ENCODE measurements around the gene DCAF10.
"Not testable (repeated sequence)": the region's sequence is repeated elsewhere in the genome, so short reads cannot be mapped to it uniquely, and the experiment has no call there.

Gene DCAF10

GRCh38 chr9:37758747-37759146, 41.9 kb upstream of the DCAF10 start:
- Mint-ChIP-seq H3K4me1 (peaks cover 9% of the 10 kb centered on the region), H3K9me3 (no peaks in the 10 kb centered on the region)

DNA sequence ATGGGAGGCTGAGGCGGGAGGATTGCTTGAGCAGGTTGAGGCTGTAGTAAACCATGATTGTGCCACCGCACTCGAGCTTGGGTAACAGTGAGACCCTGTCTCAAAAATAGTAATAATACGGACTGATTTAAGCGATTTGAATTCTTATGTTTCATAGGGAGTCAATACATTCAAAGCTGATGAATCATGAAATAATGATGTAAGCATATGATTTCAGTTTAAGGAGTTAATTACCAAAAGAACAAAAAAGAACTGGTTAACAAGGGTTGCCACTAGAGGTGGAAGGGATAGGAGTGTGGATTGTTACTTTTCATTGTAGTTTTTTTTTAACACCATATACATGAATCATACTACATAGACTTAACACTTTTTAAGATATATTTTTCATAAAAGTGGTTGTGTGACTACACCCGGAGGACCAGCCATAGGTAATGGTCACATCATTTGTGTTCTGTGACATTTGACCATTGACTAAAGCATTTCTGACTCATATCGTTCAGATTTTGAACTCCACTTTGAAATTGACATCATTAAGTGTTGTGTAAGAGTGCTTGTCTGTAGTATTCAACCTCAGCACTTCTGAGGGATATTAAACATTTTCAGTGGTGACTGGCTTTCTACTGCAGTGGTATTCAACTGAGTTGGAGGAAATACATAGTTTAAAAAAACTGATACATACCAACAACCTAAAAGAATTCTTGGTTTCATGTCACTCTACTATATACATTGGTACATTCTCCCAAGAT, 40.0 kb upstream of the DCAF10 start:
- Mint-ChIP-seq H3K4me3 (no peak overlapping the region), H3K27me3 (ENCODE audit: low read depth) (no peaks in the 10 kb centered on the region), H3K36me3 (ENCODE audit: low read depth) (peaks cover 23% of the 10 kb centered on the region), H3K9me3 (peaks cover 2% of the 10 kb centered on the region), H3K27ac (no peak overlapping the region), H3K4me1 (no peaks in the 10 kb centered on the region)
- TF ChIP-seq CTCF (IDR thresholded peaks at IDR 0.05; ENCODE audit: unreplicated experiment in 3 of 3): no peak

More at GRCh38 chr9:37758747-37759146, 41.9 kb upstream of the DCAF10 start:
- H3K27ac Mint-ChIP-seq: no peak overlapping the region
- no peak for TF ChIP-seq CTCF (IDR thresholded peaks at IDR 0.05; ENCODE audit: unreplicated experiment in 3 of 3)
- H3K4me3 Mint-ChIP-seq: no peak overlapping the region
- H3K27me3 Mint-ChIP-seq (ENCODE audit: low read depth): no peaks in the 10 kb centered on the region
- H3K36me3 Mint-ChIP-seq (ENCODE audit: low read depth): peaks cover 10% of the 10 kb centered on the region

GRCh38 chr9:37761511-37761910, 39.1 kb upstream of the DCAF10 start:
- Mint-ChIP-seq H3K4me3 (no peak overlapping the region), H3K9me3 (peaks cover 4% of the 10 kb centered on the region), H3K27ac (no peak overlapping the region), H3K4me1 (no peaks in the 10 kb centered on the region), H3K36me3 (ENCODE audit: low read depth) (peaks cover 27% of the 10 kb centered on the region), H3K27me3 (ENCODE audit: low read depth) (no peaks in the 10 kb centered on the region)
- no peak for TF ChIP-seq CTCF (IDR thresholded peaks at IDR 0.05; ENCODE audit: unreplicated experiment in 3 of 3)

DNA sequence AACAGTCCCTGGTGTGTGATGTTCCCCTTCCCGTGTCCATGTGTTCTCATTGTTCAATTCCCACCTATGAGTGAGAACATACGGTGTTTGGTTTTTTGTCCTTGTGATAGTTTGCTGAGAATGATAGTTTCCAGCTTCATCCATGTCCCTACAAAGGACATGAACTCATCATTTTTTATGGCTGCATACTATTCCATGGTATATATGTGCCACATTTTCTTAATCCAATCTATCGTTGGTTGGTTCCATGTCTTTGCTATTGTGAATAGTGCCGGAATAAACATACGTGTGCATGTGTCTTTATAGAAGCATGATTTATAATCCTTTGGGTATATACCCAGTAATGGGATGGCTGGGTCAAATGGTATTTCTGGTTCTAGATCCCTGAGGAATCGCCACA, 35.3 kb upstream of the DCAF10 start:
- not testable (repeated sequence) for H3K27ac Mint-ChIP-seq; H3K9me3 Mint-ChIP-seq; H3K27me3 Mint-ChIP-seq (ENCODE audit: low read depth); H3K4me3 Mint-ChIP-seq; H3K4me1 Mint-ChIP-seq
- peaks cover 40% of the 10 kb centered on the region for H3K36me3 Mint-ChIP-seq (ENCODE audit: low read depth)

- TF ChIP-seq CTCF (IDR thresholded peaks at IDR 0.05; ENCODE audit: unreplicated experiment in 3 of 3): no peak
- Mint-ChIP-seq H3K4me1 (no peaks in the 10 kb centered on the region), H3K4me3 (no peak overlapping the region), H3K36me3 (ENCODE audit: low read depth) (peaks cover 49% of the 10 kb centered on the region), H3K9me3 (peaks cover 4% of the 10 kb centered on the region), H3K27ac (no peak overlapping the region), H3K27me3 (ENCODE audit: low read depth) (no peaks in the 10 kb centered on the region)
Observed at GRCh38 chr9:37769306-37769705, 31.3 kb upstream of the DCAF10 start.

DNA sequence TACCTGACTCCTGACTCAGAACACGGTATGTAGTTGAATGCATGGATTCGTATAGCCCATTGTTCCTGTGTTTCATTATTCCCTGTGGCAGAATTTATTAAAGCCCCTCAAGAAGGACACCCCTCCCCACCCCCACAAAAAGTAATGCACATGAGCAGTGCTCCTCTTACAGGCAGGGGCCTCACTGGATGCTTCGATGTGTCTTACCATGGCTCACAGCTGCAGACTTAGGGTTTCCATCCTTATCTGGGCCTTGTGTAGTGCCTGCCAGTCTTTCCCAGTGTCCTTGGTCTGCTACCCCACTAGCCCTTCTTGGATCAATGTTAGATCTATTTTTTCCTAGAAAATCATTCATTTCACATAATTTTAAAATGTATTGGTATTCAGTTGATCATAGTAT, 30.6 kb upstream of the DCAF10 start:
- Mint-ChIP-seq H3K27ac (no peak overlapping the region), H3K4me3 (no peak overlapping the region)
- TF ChIP-seq CTCF (IDR thresholded peaks at IDR 0.05; ENCODE audit: unreplicated experiment in 3 of 3): no peak

More for the DNA sequence above, 30.6 kb upstream of the DCAF10 start:
- no peaks in the 10 kb centered on the region for H3K4me1 Mint-ChIP-seq
- H3K27me3 Mint-ChIP-seq (ENCODE audit: low read depth): no peaks in the 10 kb centered on the region
- peaks cover 2% of the 10 kb centered on the region for H3K9me3 Mint-ChIP-seq
- peaks cover 50% of the 10 kb centered on the region for H3K36me3 Mint-ChIP-seq (ENCODE audit: low read depth)
